ENCODE data around the gene ZNF764. TPM values are rescaled to one million over a fixed set of nuclear protein-coding genes. Genes with fewer than 3 reads are reported as not detected.
A peak's percentile ranks its signal among the peaks of the same experiment; 100 is the strongest.
"Not testable (repeated sequence)": the region's sequence is repeated elsewhere in the genome, so short reads cannot be mapped to it uniquely, and the experiment has no call there.

The ZNF764 gene
- total and polyA plus RNA-seq, 8 donors = 3.5 to 107 (median 10.5) TPM

DNA sequence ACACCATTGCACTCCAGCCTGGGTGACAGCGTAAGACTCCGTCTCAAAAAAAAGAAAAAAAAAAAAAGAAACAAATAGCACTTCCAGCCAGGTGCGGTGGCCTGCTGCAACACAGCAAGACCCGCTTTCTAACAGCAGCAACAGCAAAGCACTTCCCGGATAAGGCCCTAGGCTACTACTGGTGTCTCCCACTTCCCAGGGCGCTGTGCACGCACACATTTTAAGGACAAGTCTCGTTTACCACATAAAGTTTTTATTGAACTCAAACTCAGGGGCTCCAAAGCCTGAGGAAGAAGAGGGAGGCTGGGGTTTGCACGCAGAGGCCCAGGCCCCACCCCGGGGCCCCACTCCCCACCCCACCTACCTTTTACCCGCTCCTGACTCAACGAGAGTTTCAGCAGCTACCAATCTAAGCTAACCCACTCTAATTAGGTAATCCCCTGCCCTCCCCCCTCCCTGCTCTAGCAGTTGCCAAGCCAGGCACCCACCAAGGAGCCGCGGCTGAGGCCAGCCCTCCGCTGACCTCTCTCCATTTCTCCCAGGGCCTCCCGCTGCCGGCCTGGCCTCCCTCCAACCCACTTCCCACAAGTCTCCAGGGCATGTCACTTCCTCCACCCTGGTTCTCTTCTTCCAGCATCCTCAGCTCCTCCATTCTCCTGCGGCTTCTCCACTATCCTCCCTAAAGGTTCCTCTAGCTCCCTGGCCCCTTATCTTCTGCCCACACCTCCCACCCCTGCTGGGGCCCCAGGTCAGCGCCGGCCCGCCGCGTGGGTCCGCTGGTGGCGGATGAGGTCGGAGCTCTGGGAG, 34.2 kb downstream of the ZNF764 start:
- no peaks in the 10 kb centered on the region for H3K27me3 ChIP-seq
- no peak overlapping the region for H3K4me3 ChIP-seq
- intact Hi-C loops (cut with DNase I; ENCODE audit: low total_unique reads) = loop anchor here (10.0 kb wide), 1 partner anchor 89 kb away; the partner anchor contains the start of gene DCTPP1
- H3K27ac ChIP-seq = peak overlapping the region in 1 of 5 donors; percentile 42
- TF ChIP-seq, protein P1, sequence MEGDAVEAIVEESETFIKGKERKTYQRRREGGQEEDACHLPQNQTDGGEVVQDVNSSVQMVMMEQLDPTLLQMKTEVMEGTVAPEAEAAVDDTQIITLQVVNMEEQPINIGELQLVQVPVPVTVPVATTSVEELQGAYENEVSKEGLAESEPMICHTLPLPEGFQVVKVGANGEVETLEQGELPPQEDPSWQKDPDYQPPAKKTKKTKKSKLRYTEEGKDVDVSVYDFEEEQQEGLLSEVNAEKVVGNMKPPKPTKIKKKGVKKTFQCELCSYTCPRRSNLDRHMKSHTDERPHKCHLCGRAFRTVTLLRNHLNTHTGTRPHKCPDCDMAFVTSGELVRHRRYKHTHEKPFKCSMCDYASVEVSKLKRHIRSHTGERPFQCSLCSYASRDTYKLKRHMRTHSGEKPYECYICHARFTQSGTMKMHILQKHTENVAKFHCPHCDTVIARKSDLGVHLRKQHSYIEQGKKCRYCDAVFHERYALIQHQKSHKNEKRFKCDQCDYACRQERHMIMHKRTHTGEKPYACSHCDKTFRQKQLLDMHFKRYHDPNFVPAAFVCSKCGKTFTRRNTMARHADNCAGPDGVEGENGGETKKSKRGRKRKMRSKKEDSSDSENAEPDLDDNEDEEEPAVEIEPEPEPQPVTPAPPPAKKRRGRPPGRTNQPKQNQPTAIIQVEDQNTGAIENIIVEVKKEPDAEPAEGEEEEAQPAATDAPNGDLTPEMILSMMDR (IDR thresholded peaks at IDR 0.05) = no peak
- TF ChIP-seq EP300 (IDR thresholded peaks at IDR 0.05) = no peak
- peak in 1 of 3 donors; percentile 3 for TF ChIP-seq POLR2AphosphoS5 (IDR thresholded peaks at IDR 0.05)
- no peak for TF ChIP-seq POLR2A (IDR thresholded peaks at IDR 0.05)
- H3K36me3 ChIP-seq = peaks cover 0 to 27% (median 11%) of the 10 kb centered on the region in 4 donors
- no peaks in the 10 kb centered on the region for H3K9me3 ChIP-seq
- WGBS, 5 donors = 66 to 75% (median 69%) methylated on average over 25 to 26 of the region's 26 CpGs
- no peak for DNase-seq
- H3K4me1 ChIP-seq = peaks cover 15 to 47% (median 35%) of the 10 kb centered on the region in 4 donors

DNA sequence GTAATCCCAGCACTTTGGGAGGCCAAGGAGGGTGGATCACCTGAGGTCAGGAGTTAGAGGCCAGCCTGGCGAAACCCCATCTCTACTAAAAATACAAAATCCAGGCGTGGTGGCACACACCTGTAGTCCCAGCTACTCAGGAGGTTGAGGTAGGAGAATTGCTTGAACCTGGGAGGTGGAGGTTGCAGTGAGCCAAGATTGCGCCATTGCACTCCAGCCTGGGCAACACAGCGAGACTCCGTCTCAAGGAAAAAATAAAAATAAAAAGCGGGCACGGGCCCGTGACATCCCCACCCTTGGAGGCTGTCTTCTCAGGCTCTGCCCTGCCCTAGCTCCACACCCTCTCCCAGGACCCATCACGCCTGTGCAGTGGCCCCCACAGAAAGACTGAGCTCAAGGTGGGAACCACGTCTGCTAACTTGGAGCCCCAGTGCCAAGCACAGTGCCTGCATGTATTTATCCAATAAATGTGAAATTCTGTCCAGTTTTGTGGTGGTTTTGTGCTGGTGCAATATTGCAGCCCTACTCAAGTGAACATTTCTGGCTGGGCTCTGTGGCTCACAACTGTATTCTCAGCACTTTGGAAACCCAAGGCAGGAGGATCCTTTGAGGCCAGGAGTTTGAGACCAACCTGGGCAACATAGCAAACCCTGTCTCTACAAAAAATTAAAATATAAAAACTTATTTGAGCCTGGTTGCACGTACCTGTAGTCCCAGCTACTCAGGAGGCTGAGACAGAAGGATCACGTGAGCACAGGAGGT, 35.3 kb downstream of the ZNF764 start:
- not testable (repeated sequence) for DNase-seq, H3K4me3 ChIP-seq, H3K27me3 ChIP-seq, H3K27ac ChIP-seq, H3K9me3 ChIP-seq
- 83 to 91% (median 89%) methylated on average over 12 of the region's 12 CpGs for WGBS, 5 donors
- intact Hi-C loops (cut with DNase I; ENCODE audit: low total_unique reads) = loop anchor here (10.0 kb wide), 1 partner anchor 88 kb away; the partner anchor contains the start of gene DCTPP1
- Histone ChIP-seq H3K4me1 (peaks cover 11 to 36% (median 24%) of the 10 kb centered on the region in 4 donors), H3K36me3 (peaks cover 0 to 38% (median 14%) of the 10 kb centered on the region in 4 donors)

DNA sequence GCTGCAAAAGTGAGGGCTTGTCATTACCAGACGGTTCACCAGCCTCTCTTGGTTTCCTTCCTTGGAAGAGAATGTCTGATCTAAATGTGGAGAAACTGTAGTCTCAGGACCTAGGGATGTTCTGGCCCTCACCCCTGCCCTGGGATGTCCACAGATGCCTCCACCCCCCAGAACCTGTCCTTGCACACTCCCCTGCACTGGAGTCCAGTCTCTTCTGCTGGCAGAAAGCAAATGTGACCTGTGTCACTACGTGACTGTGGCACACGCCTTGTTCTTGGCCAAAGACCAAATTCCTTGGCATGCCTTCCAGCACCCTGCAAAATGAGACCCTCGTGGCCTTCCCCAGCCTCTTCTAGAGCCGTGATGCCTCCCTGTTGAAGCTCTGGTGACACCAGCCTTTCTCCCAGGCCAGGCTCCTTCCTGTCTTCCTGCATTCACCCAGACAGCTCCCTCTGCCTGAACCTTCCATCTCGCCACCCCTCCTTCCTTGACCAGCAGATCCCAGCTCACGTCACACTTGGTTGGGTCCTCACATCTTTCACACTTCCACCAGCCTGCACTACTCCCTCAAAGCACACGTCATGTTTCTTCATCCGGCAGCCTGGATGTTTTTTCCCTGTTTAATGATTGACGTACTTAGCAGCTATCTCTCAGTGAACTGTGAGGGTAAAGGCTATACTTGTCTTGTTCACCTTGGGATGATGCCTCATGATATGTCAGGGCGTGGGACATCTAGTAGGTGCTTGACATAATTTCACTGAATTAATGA, 36.1 kb downstream of the ZNF764 start:
- peak in 1 of 2 donors; percentile 67 for DNase-seq
- Histone ChIP-seq H3K9me3 (no peaks in the 10 kb centered on the region), H3K4me3 (no peak overlapping the region), H3K4me1 (peaks cover 6 to 32% (median 18%) of the 10 kb centered on the region in 4 donors), H3K27ac (no peak overlapping the region), H3K27me3 (no peaks in the 10 kb centered on the region), H3K36me3 (peaks cover 0 to 47% (median 17%) of the 10 kb centered on the region in 4 donors)
- 33 to 54% (median 44%) methylated on average over 11 of the region's 11 CpGs for WGBS, 5 donors
- intact Hi-C loops (cut with DNase I; ENCODE audit: low total_unique reads) = loop anchor here (10.0 kb wide), 1 partner anchor 87 kb away; the partner anchor contains the start of gene DCTPP1
- no peak for TF ChIP-seq EP300 (IDR thresholded peaks at IDR 0.05)

DNA sequence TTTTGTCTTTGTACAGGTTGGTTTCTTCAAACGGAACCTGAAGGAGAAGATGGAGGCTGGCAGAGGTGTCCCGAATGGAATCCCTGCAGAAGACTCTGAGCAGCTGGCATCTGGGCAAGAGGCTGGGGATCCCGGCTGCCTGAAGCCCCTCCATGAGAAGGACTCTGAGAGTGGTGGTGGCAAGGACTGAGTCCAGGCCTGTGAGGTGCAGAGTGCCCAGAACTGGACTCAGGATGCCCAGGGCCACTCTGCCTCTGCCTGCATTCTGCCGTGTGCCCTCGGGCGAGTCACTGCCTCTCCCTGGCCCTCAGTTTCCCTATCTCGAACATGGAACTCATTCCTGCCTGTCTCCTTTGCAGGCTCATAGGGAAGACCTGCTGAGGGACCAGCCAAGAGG, 36.7 kb downstream of the ZNF764 start:
- Histone ChIP-seq H3K4me1 (peaks cover 6 to 32% (median 18%) of the 10 kb centered on the region in 4 donors), H3K36me3 (peaks cover 0 to 52% (median 19%) of the 10 kb centered on the region in 4 donors), H3K4me3 (no peak overlapping the region), H3K27me3 (no peaks in the 10 kb centered on the region), H3K27ac (no peak overlapping the region), H3K9me3 (no peaks in the 10 kb centered on the region)
- WGBS, 5 donors = 84 to 91% (median 89%) methylated on average over 6 to 7 of the region's 7 CpGs
- intact Hi-C loops (cut with DNase I; ENCODE audit: low total_unique reads) = loop anchor here (10.0 kb wide), 1 partner anchor 87 kb away; the partner anchor contains the start of gene DCTPP1
- DNase-seq = no peak
- no peak for TF ChIP-seq EP300 (IDR thresholded peaks at IDR 0.05)
- no peak for TF ChIP-seq POLR2A (IDR thresholded peaks at IDR 0.05)
- TF ChIP-seq, protein P1 (IDR thresholded peaks at IDR 0.05) = no peak
